ENCODE results near the gene EPHB4. TPM values are rescaled to one million over a fixed set of nuclear protein-coding genes. Genes with fewer than 3 reads are reported as not detected.

Gene EPHB4
- total RNA-seq, 3 donors from 2014 or later: 31.2 to 42.4 (median 38.9) TPM

- intact Hi-C loops (cut with DNase I, micrococcal nuclease): no loop called here
- Histone ChIP-seq H3K4me1 (ENCODE audit: low read depth) (peaks cover 11% of the 10 kb centered on the region), H3K4me3 (peak overlapping the region; percentile 42), H3K9me3 (no peaks in the 10 kb centered on the region), H3K36me3 (ENCODE audit: low read depth) (peaks cover 4% of the 10 kb centered on the region)
- DNase-seq (peak in 2 of 3 donors; percentile 38 to 49), ATAC-seq (peak; percentile 56)
- TF ChIP-seq CTCF (IDR thresholded peaks at IDR 0.05): no peak
Measured at GRCh38 chr7:100825751-100826513, 1.4 kb downstream of the EPHB4 start.

DNA sequence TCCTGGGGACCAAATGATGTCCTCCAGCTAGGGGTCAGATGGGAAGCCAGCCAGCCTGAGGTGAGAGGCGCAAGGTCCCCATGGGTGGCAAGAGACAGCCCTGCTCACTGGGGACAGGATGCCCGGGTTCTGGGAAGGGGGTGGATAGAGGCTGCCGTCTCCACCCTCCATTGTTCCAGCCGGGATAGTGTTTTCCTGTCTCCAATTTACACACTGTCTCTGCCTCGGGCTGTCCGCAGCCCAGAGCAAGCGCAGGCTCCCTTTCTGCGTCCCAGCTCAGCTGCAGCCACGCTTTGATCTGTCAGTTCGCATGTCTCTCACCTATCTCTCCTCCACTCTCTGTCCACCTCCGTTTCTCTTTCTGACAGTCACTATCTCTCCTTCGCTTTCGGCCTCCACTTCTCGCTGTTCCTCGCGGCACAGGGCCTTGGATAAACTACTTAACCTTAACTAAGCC is 2.1 kb downstream of the EPHB4 start:
- ATAC-seq (peak; percentile 48), DNase-seq (peak in 1 of 3 donors; percentile 51)
- intact Hi-C loops (cut with DNase I, micrococcal nuclease): no loop called here
- no peak for TF ChIP-seq CTCF (IDR thresholded peaks at IDR 0.05)
- no peaks in the 10 kb centered on the region for H3K9me3 ChIP-seq
- peaks cover 4% of the 10 kb centered on the region for H3K36me3 ChIP-seq (ENCODE audit: low read depth)
- no peak overlapping the region for H3K4me3 ChIP-seq
- H3K4me1 ChIP-seq (ENCODE audit: low read depth): peaks cover 11% of the 10 kb centered on the region

DNA sequence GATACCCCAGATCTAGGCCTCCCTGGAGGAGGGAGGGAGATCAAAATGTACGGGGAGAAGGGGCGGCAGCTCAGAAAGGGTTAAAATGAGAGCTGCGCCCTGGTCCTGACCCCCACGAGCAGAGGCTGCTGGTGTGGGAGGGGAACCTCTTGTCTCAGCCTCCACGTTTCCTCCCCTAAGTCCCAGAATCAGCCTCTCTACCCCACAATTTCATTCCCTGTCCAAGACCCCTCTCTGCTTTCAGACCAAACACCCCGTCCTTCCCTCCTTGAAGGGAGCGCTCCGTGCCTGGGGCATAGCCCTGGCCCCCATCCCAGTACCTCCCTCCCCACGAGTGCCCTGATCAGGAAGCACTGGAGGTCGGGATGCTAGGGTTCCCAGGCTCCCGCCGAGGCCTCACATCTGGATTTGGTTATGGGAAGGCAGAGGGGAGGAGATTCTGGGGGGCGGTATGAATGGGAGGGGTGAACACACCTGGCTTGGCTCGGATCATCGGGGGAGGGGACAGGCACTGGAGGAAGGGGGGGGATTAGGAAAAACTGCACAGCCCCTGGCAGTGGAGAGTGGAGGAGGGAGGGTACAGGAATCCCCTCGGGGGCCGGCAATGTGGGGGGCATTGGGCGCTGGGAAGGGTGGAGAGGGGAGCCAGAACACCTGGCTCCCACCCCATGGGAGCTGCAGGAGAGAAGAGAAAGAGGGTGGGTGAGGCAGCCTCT is 2.7 kb downstream of the EPHB4 start:
- Histone ChIP-seq H3K4me3 (no peak overlapping the region), H3K9me3 (no peaks in the 10 kb centered on the region), H3K4me1 (ENCODE audit: low read depth) (peaks cover 11% of the 10 kb centered on the region), H3K36me3 (ENCODE audit: low read depth) (peaks cover 4% of the 10 kb centered on the region)
- ATAC-seq (no peak), DNase-seq (peak in 2 of 3 donors; percentile 30 to 33)
- intact Hi-C loops (cut with DNase I, micrococcal nuclease): no loop called here
- no peak for TF ChIP-seq CTCF (IDR thresholded peaks at IDR 0.05)

- no peaks in the 10 kb centered on the region for H3K9me3 ChIP-seq
- no peak for ATAC-seq
- H3K36me3 ChIP-seq (ENCODE audit: low read depth): peaks cover 4% of the 10 kb centered on the region
- intact Hi-C loops (cut with DNase I, micrococcal nuclease): no loop called here
- no peak for TF ChIP-seq CTCF (IDR thresholded peaks at IDR 0.05)
- H3K4me3 ChIP-seq: no peak overlapping the region
- H3K4me1 ChIP-seq (ENCODE audit: low read depth): peaks cover 9% of the 10 kb centered on the region
- peak in 2 of 3 donors; percentile 18 to 51 for DNase-seq
Measured at GRCh38 chr7:100823534-100823933, 3.8 kb downstream of the EPHB4 start.

DNA sequence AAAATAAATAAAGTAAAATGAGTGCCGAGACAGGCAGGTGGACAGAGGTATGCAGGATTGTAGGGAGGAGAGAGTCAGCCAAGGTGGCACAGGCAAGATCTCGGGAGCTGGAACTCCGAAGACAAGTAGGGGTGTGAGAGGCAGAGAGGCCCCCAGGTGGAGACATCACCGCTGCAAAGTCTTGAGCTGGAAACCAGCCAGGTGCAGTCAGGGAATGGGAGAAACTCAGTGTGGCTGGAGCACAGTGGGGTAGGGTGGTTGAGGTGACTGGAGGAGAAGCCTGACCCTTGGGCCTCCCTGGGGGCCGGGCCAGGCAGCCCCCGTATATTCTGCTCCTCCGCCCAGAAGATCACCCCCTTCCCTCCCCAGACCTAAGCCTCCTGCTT is 4.2 kb downstream of the EPHB4 start:
- no peak for TF ChIP-seq CTCF (IDR thresholded peaks at IDR 0.05)
- intact Hi-C loops (cut with DNase I, micrococcal nuclease): no loop called here
- peaks cover 7% of the 10 kb centered on the region for H3K4me1 ChIP-seq (ENCODE audit: low read depth)
- no peak for ATAC-seq
- peak in 1 of 3 donors; percentile 12 for DNase-seq
- H3K9me3 ChIP-seq: no peaks in the 10 kb centered on the region
- H3K36me3 ChIP-seq (ENCODE audit: low read depth): peaks cover 4% of the 10 kb centered on the region
- H3K4me3 ChIP-seq: no peak overlapping the region
